PFSK-1 (cell line): Measurements from ENCODE around the gene FFAR3.

Experiments
- FOXP2 ChIP-seq: optimal IDR thresholded peaks from 2 replicates; pipeline ENCODE3; 2011; ENCODE audit warnings: borderline replicate concordance, control low read depth, inconsistent platforms; ENCODE audit not compliant: insufficient read depth; ENCODE audit errors: extremely low read length, extremely low read depth
- POLR2AphosphoS5 ChIP-seq: IDR thresholded peaks from 2 replicates; pipeline ENCODE4 v1.6.1; 2012; ENCODE audit warnings: low read depth, mild to moderate bottlenecking, control low read depth, low read length, moderate library complexity
- REST ChIP-seq, 2 experiments: IDR thresholded peaks; 2 replicates each; pipeline versions ENCODE4 v1.6.1 to v1.8.0; 2011 to 2012; ENCODE audit warnings: low read depth in 2 of 2, low read length in 2 of 2, control low read depth in 1 of 2, inconsistent platforms in 1 of 2, mild to moderate bottlenecking in 1 of 2, moderate library complexity in 1 of 2; ENCODE audit not compliant: insufficient read depth in 1 of 2
- SIN3A ChIP-seq: IDR thresholded peaks from 2 replicates; pipeline ENCODE4 v1.6.1; 2012; ENCODE audit warnings: mild to moderate bottlenecking, low read length, moderate library complexity, borderline replicate concordance; ENCODE audit not compliant: insufficient read depth
- TAF1 ChIP-seq: IDR thresholded peaks from 2 replicates; pipeline ENCODE4 v1.6.1; 2012; ENCODE audit warnings: low read length, control low read depth, borderline replicate concordance; ENCODE audit not compliant: insufficient read depth

Gene FFAR3

GRCh38 chr19:35318679-35319448 is 39.4 kb upstream of the FFAR3 start:
- no peak for TF ChIP-seq SIN3A
- TF ChIP-seq POLR2AphosphoS5, result no peak
- no peak for TF ChIP-seq TAF1
- TF ChIP-seq FOXP2, result no peak
- no peak for TF ChIP-seq REST (IDR thresholded peaks at IDR 0.05; ENCODE audit: insufficient read depth in 1 of 2, low read depth in 2 of 2, low read length in 2 of 2)

GRCh38 chr19:35320065-35320713 is 38.1 kb upstream of the FFAR3 start:
- TF ChIP-seq REST (IDR thresholded peaks at IDR 0.05; ENCODE audit: insufficient read depth in 1 of 2, low read depth in 2 of 2, low read length in 2 of 2), result no peak
- no peak for TF ChIP-seq SIN3A
- no peak for TF ChIP-seq TAF1
- TF ChIP-seq POLR2AphosphoS5, result no peak
- no peak for TF ChIP-seq FOXP2

- TF ChIP-seq TAF1 (no peak), FOXP2 (no peak), SIN3A (no peak), REST (IDR thresholded peaks at IDR 0.05; ENCODE audit: insufficient read depth in 1 of 2, low read depth in 2 of 2, low read length in 2 of 2) (no peak), POLR2AphosphoS5 (no peak)
These were observed 37.0 kb upstream of the FFAR3 start for GRCh38 chr19:35321291-35321690.

- TF ChIP-seq TAF1 (no peak), REST (IDR thresholded peaks at IDR 0.05; ENCODE audit: insufficient read depth in 1 of 2, low read depth in 2 of 2, low read length in 2 of 2) (no peak), SIN3A (no peak), FOXP2 (no peak), POLR2AphosphoS5 (no peak)
These were observed 36.2 kb upstream of the FFAR3 start for GRCh38 chr19:35322014-35322413.
